ENCODE data around the gene AHSG.

DNA sequence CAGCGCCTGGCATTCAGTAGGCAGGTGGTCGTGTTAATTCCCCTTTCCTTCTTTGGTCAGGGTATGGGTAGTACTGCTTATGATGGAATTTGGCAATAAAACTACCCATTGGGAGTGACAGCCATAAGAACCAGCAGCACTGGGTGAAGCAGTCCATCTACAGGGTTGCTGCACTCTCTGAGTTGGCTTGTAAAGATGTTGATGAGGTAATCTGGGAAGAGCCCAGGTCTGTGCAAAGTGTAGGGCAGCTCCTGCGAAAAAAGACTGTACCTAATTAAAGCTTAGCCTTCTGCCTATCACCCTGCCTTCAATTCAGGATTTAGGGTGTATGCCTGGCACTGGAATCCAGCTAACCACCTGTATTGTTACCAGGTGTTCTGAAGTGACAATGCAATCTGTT, 22.7 kb downstream of the AHSG start:
- no peak for TF ChIP-seq POLR2A (IDR thresholded peaks at IDR 0.05)
- TF ChIP-seq, protein P1, sequence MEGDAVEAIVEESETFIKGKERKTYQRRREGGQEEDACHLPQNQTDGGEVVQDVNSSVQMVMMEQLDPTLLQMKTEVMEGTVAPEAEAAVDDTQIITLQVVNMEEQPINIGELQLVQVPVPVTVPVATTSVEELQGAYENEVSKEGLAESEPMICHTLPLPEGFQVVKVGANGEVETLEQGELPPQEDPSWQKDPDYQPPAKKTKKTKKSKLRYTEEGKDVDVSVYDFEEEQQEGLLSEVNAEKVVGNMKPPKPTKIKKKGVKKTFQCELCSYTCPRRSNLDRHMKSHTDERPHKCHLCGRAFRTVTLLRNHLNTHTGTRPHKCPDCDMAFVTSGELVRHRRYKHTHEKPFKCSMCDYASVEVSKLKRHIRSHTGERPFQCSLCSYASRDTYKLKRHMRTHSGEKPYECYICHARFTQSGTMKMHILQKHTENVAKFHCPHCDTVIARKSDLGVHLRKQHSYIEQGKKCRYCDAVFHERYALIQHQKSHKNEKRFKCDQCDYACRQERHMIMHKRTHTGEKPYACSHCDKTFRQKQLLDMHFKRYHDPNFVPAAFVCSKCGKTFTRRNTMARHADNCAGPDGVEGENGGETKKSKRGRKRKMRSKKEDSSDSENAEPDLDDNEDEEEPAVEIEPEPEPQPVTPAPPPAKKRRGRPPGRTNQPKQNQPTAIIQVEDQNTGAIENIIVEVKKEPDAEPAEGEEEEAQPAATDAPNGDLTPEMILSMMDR (IDR thresholded peaks at IDR 0.05 in 8 of 11, conservative IDR thresholded peaks at IDR 0.05 in 3 of 11): no peak
- TF ChIP-seq POLR2AphosphoS5 (IDR thresholded peaks at IDR 0.05): no peak
